Activated CD4-positive, alpha-beta T cell treated with anti-CD3 and anti-CD28 coated beads, Interleukin-2, amount 50 U/mL, for 48 hours (primary cell): ENCODE measurements around the gene NSUN7.

Experiments used
- DNase-seq, 2 experiments: peaks; one replicate each; pipeline ENCODE4 v3.0.0-alpha.2; 2020

Gene NSUN7

GRCh38 chr4:40822420-40823166 lies 72.8 kb downstream of the NSUN7 start:
- DNase-seq = no peak

GRCh38 chr4:40825014-40825838 lies 75.5 kb downstream of the NSUN7 start:
- DNase-seq = no peak

- no peak for DNase-seq
These were observed 77.1 kb downstream of the NSUN7 start for GRCh38 chr4:40826821-40827220.

GRCh38 chr4:40827758-40828157 lies 78.0 kb downstream of the NSUN7 start:
- DNase-seq = no peak

- no peak for DNase-seq
These were observed 78.9 kb downstream of the NSUN7 start for GRCh38 chr4:40828661-40829060.

- no peak for DNase-seq
These were observed 79.8 kb downstream of the NSUN7 start for GRCh38 chr4:40829586-40829985.

GRCh38 chr4:40831146-40831907 lies 81.6 kb downstream of the NSUN7 start:
- no peak for DNase-seq

GRCh38 chr4:40832175-40832574 lies 82.4 kb downstream of the NSUN7 start:
- DNase-seq = no peak

GRCh38 chr4:40833212-40833611 lies 83.5 kb downstream of the NSUN7 start:
- no peak for DNase-seq

GRCh38 chr4:40837094-40837870 lies 87.5 kb downstream of the NSUN7 start:
- DNase-seq = no peak

GRCh38 chr4:40838742-40839141 lies 89.0 kb downstream of the NSUN7 start:
- no peak for DNase-seq

- DNase-seq = no peak
These were observed 90.7 kb downstream of the NSUN7 start for GRCh38 chr4:40840255-40840984.

GRCh38 chr4:40840985-40841571 lies 91.3 kb downstream of the NSUN7 start:
- peak; percentile 89 to 93 for DNase-seq

GRCh38 chr4:40842318-40842717 lies 92.6 kb downstream of the NSUN7 start:
- DNase-seq = no peak

GRCh38 chr4:40842725-40843423 lies 93.1 kb downstream of the NSUN7 start:
- no peak for DNase-seq

- peak; percentile 26 to 43 for DNase-seq
These were observed 93.9 kb downstream of the NSUN7 start for GRCh38 chr4:40843696-40844095.

GRCh38 chr4:40844261-40844660 lies 94.5 kb downstream of the NSUN7 start:
- no peak for DNase-seq

GRCh38 chr4:40845154-40845835 lies 95.5 kb downstream of the NSUN7 start:
- no peak for DNase-seq

- DNase-seq = no peak
These were observed 96.8 kb downstream of the NSUN7 start for GRCh38 chr4:40846532-40846931.

- DNase-seq = no peak
These were observed 98.5 kb downstream of the NSUN7 start for GRCh38 chr4:40848251-40848650.
